ENCODE data around the gene ARHGEF4. TPM values are rescaled to one million over a fixed set of nuclear protein-coding genes. Genes with fewer than 3 reads are reported as not detected.

ARHGEF4 gene
- total RNA-seq, 3 donors from 2014 or later: 0.94 to 14.0 (median 1.5) TPM

- Histone ChIP-seq H3K4me1 (ENCODE audit: low read depth) (no peaks in the 10 kb centered on the region), H3K9me3 (no peaks in the 10 kb centered on the region), H3K4me3 (no peak overlapping the region), H3K36me3 (ENCODE audit: low read depth) (no peaks in the 10 kb centered on the region)
- ATAC-seq (peak; percentile 10), DNase-seq (no peak)
- intact Hi-C loops (cut with DNase I, micrococcal nuclease): no loop called here
- no peak for TF ChIP-seq CTCF (IDR thresholded peaks at IDR 0.05)
Measured at GRCh38 chr2:131046028-131046917, 209.6 kb downstream of the ARHGEF4 start.

- Histone ChIP-seq H3K36me3 (ENCODE audit: low read depth) (no peaks in the 10 kb centered on the region), H3K4me3 (no peak overlapping the region), H3K4me1 (ENCODE audit: low read depth) (no peaks in the 10 kb centered on the region), H3K9me3 (no peaks in the 10 kb centered on the region)
- intact Hi-C loops (cut with DNase I, micrococcal nuclease): no loop called here
- DNase-seq (no peak), ATAC-seq (no peak)
- TF ChIP-seq CTCF (IDR thresholded peaks at IDR 0.05): no peak
Measured at GRCh38 chr2:131046918-131047652, 210.4 kb downstream of the ARHGEF4 start.

GRCh38 chr2:131047920-131048560, 211.3 kb downstream of the ARHGEF4 start:
- H3K4me3 ChIP-seq: no peak overlapping the region
- H3K9me3 ChIP-seq: no peaks in the 10 kb centered on the region
- intact Hi-C loops (cut with DNase I, micrococcal nuclease): no loop called here
- H3K36me3 ChIP-seq (ENCODE audit: low read depth): no peaks in the 10 kb centered on the region
- no peak for TF ChIP-seq CTCF (IDR thresholded peaks at IDR 0.05)
- DNase-seq: no peak
- no peak for ATAC-seq
- H3K4me1 ChIP-seq (ENCODE audit: low read depth): no peaks in the 10 kb centered on the region

GRCh38 chr2:131048641-131049040, 211.9 kb downstream of the ARHGEF4 start:
- Histone ChIP-seq H3K4me3 (no peak overlapping the region), H3K4me1 (ENCODE audit: low read depth) (no peaks in the 10 kb centered on the region), H3K9me3 (no peaks in the 10 kb centered on the region), H3K36me3 (ENCODE audit: low read depth) (no peaks in the 10 kb centered on the region)
- ATAC-seq (no peak), DNase-seq (no peak)
- intact Hi-C loops (cut with DNase I, micrococcal nuclease): no loop called here
- TF ChIP-seq CTCF (IDR thresholded peaks at IDR 0.05): no peak

- no peak overlapping the region for H3K4me3 ChIP-seq
- TF ChIP-seq CTCF (IDR thresholded peaks at IDR 0.05): no peak
- H3K36me3 ChIP-seq (ENCODE audit: low read depth): no peaks in the 10 kb centered on the region
- intact Hi-C loops (cut with DNase I, micrococcal nuclease): no loop called here
- no peaks in the 10 kb centered on the region for H3K9me3 ChIP-seq
- ATAC-seq (no peak), DNase-seq (no peak)
- H3K4me1 ChIP-seq (ENCODE audit: low read depth): no peaks in the 10 kb centered on the region
Measured at GRCh38 chr2:131049150-131049718, 212.5 kb downstream of the ARHGEF4 start.
